IPS-18a (cell line): ENCODE results near the gene IGF1.

Experiments used
- H3K27ac ChIP-seq: one replicate; pipeline ENCODE4 v1.5.1; 2013; ENCODE audit warnings: low read length
- H3K27me3 ChIP-seq: one replicate; pipeline ENCODE4 v1.6.1; 2013; ENCODE audit warnings: mild to moderate bottlenecking, low read length; ENCODE audit not compliant: control insufficient read depth, insufficient read depth
- H3K36me3 ChIP-seq: one replicate; pipeline ENCODE4 v1.6.1; 2013; ENCODE audit warnings: low read depth, low read length; ENCODE audit not compliant: control insufficient read depth
- H3K4me1 ChIP-seq: one replicate; pipeline ENCODE4 v1.6.1; 2013; ENCODE audit warnings: low read depth, low read length; ENCODE audit not compliant: control insufficient read depth
- H3K4me3 ChIP-seq: one replicate; pipeline ENCODE4 v1.5.1; 2013; ENCODE audit warnings: low read length
- H3K9ac ChIP-seq: one replicate; pipeline ENCODE4 v1.6.1; 2013; ENCODE audit warnings: mild to moderate bottlenecking, low read length, moderate library complexity
- H3K9me3 ChIP-seq: one replicate; pipeline ENCODE4 v1.6.1; 2013; ENCODE audit warnings: low read depth, low read length; ENCODE audit not compliant: control insufficient read depth

IGF1 gene

GRCh38 chr12:102496591-102496990, 16.2 kb upstream of the IGF1 start:
- H3K4me3 ChIP-seq, result no peak overlapping the region
- no peaks in the 10 kb centered on the region for H3K36me3 ChIP-seq
- no peak overlapping the region for H3K27ac ChIP-seq
- H3K4me1 ChIP-seq, result no peaks in the 10 kb centered on the region
- no peaks in the 10 kb centered on the region for H3K27me3 ChIP-seq
- no peaks in the 10 kb centered on the region for H3K9me3 ChIP-seq
- H3K9ac ChIP-seq, result no peak overlapping the region

GRCh38 chr12:102487226-102487625, 6.9 kb upstream of the IGF1 start:
- no peak overlapping the region for H3K27ac ChIP-seq
- no peaks in the 10 kb centered on the region for H3K9me3 ChIP-seq
- H3K27me3 ChIP-seq, result no peaks in the 10 kb centered on the region
- H3K9ac ChIP-seq, result no peak overlapping the region
- H3K36me3 ChIP-seq, result no peaks in the 10 kb centered on the region
- no peak overlapping the region for H3K4me3 ChIP-seq
- H3K4me1 ChIP-seq, result no peaks in the 10 kb centered on the region

GRCh38 chr12:102486153-102486552, 5.8 kb upstream of the IGF1 start:
- H3K4me1 ChIP-seq, result no peaks in the 10 kb centered on the region
- no peak overlapping the region for H3K27ac ChIP-seq
- no peaks in the 10 kb centered on the region for H3K9me3 ChIP-seq
- H3K4me3 ChIP-seq, result no peak overlapping the region
- H3K9ac ChIP-seq, result no peak overlapping the region
- H3K36me3 ChIP-seq, result no peaks in the 10 kb centered on the region
- no peaks in the 10 kb centered on the region for H3K27me3 ChIP-seq

- no peaks in the 10 kb centered on the region for H3K36me3 ChIP-seq
- H3K9ac ChIP-seq, result no peak overlapping the region
- H3K4me1 ChIP-seq, result no peaks in the 10 kb centered on the region
- no peaks in the 10 kb centered on the region for H3K9me3 ChIP-seq
- no peak overlapping the region for H3K4me3 ChIP-seq
- no peaks in the 10 kb centered on the region for H3K27me3 ChIP-seq
- H3K27ac ChIP-seq, result no peak overlapping the region
Measured at GRCh38 chr12:102484428-102484958, 4.1 kb upstream of the IGF1 start.

- H3K27me3 ChIP-seq, result no peaks in the 10 kb centered on the region
- peaks cover 2% of the 10 kb centered on the region for H3K4me1 ChIP-seq
- no peaks in the 10 kb centered on the region for H3K9me3 ChIP-seq
- H3K9ac ChIP-seq, result no peak overlapping the region
- no peaks in the 10 kb centered on the region for H3K36me3 ChIP-seq
- no peak overlapping the region for H3K4me3 ChIP-seq
- H3K27ac ChIP-seq, result no peak overlapping the region
Measured at GRCh38 chr12:102484017-102484416, 3.7 kb upstream of the IGF1 start.

GRCh38 chr12:102483466-102483865, 3.1 kb upstream of the IGF1 start:
- Histone ChIP-seq H3K27ac (no peak overlapping the region), H3K9me3 (no peaks in the 10 kb centered on the region), H3K27me3 (no peaks in the 10 kb centered on the region), H3K9ac (no peak overlapping the region), H3K4me3 (no peak overlapping the region), H3K4me1 (peaks cover 8% of the 10 kb centered on the region), H3K36me3 (no peaks in the 10 kb centered on the region)

- H3K9ac ChIP-seq, result no peak overlapping the region
Measured at GRCh38 chr12:102481705-102482425, 1.5 kb upstream of the IGF1 start.

GRCh38 chr12:102479939-102480338, 424 bp downstream of the IGF1 start:
- Histone ChIP-seq H3K36me3 (no peaks in the 10 kb centered on the region), H3K27ac (no peak overlapping the region), H3K4me3 (no peak overlapping the region), H3K9ac (no peak overlapping the region), H3K9me3 (no peaks in the 10 kb centered on the region), H3K27me3 (no peaks in the 10 kb centered on the region), H3K4me1 (peaks cover 10% of the 10 kb centered on the region)

More at GRCh38 chr12:102481705-102482425, 1.5 kb upstream of the IGF1 start:
- no peak overlapping the region for H3K4me3 ChIP-seq
- H3K9me3 ChIP-seq, result no peaks in the 10 kb centered on the region
- no peaks in the 10 kb centered on the region for H3K36me3 ChIP-seq
- H3K27me3 ChIP-seq, result no peaks in the 10 kb centered on the region
- H3K27ac ChIP-seq, result no peak overlapping the region
- H3K4me1 ChIP-seq, result peaks cover 10% of the 10 kb centered on the region

- no peaks in the 10 kb centered on the region for H3K36me3 ChIP-seq
- H3K27me3 ChIP-seq, result no peaks in the 10 kb centered on the region
- H3K4me3 ChIP-seq, result no peak overlapping the region
- H3K27ac ChIP-seq, result no peak overlapping the region
- H3K4me1 ChIP-seq, result peaks cover 10% of the 10 kb centered on the region
- no peak overlapping the region for H3K9ac ChIP-seq
- no peaks in the 10 kb centered on the region for H3K9me3 ChIP-seq
Measured at GRCh38 chr12:102479099-102479885, 1.1 kb downstream of the IGF1 start.

GRCh38 chr12:102478405-102479098, 1.8 kb downstream of the IGF1 start:
- no peak overlapping the region for H3K27ac ChIP-seq
- peaks cover 10% of the 10 kb centered on the region for H3K4me1 ChIP-seq
- no peaks in the 10 kb centered on the region for H3K27me3 ChIP-seq
- no peak overlapping the region for H3K9ac ChIP-seq
- no peaks in the 10 kb centered on the region for H3K9me3 ChIP-seq
- H3K36me3 ChIP-seq, result no peaks in the 10 kb centered on the region
- H3K4me3 ChIP-seq, result no peak overlapping the region

- no peaks in the 10 kb centered on the region for H3K36me3 ChIP-seq
- H3K4me3 ChIP-seq, result no peak overlapping the region
- no peak overlapping the region for H3K9ac ChIP-seq
- no peak overlapping the region for H3K27ac ChIP-seq
- no peaks in the 10 kb centered on the region for H3K27me3 ChIP-seq
- peaks cover 10% of the 10 kb centered on the region for H3K4me1 ChIP-seq
- H3K9me3 ChIP-seq, result no peaks in the 10 kb centered on the region
Measured at GRCh38 chr12:102475355-102475754, 5.0 kb downstream of the IGF1 start.
